Stimulated activated CD8-positive, alpha-beta memory T cell treated with anti-CD3 and anti-CD28 coated beads, Interleukin-12 subunit alpha, Interleukin-12 subunit beta, amount 100 ng/mL, for 4 hours (primary cell): ENCODE results near the gene FGD6.
"Not testable (repeated sequence)": the region's sequence is repeated elsewhere in the genome, so short reads cannot be mapped to it uniquely, and the experiment has no call there.

ENCODE experiments used
- DNase-seq: peaks from one replicate; pipeline ENCODE4 v3.0.0-alpha.2; 2020; ENCODE audit warnings: low read depth

The FGD6 gene

GRCh38 chr12:95178136-95178535, 39.1 kb downstream of the FGD6 start:
- DNase-seq: no peak

GRCh38 chr12:95177201-95177768, 40.0 kb downstream of the FGD6 start:
- DNase-seq: no peak

GRCh38 chr12:95173392-95174251, 43.6 kb downstream of the FGD6 start:
- no peak for DNase-seq

GRCh38 chr12:95169368-95169767, 47.9 kb downstream of the FGD6 start:
- DNase-seq: no peak

GRCh38 chr12:95168746-95169145, 48.5 kb downstream of the FGD6 start:
- no peak for DNase-seq

GRCh38 chr12:95164656-95165055, 52.6 kb downstream of the FGD6 start:
- DNase-seq: no peak

- DNase-seq: no peak
These were observed 58.3 kb downstream of the FGD6 start for GRCh38 chr12:95158919-95159318.

DNA sequence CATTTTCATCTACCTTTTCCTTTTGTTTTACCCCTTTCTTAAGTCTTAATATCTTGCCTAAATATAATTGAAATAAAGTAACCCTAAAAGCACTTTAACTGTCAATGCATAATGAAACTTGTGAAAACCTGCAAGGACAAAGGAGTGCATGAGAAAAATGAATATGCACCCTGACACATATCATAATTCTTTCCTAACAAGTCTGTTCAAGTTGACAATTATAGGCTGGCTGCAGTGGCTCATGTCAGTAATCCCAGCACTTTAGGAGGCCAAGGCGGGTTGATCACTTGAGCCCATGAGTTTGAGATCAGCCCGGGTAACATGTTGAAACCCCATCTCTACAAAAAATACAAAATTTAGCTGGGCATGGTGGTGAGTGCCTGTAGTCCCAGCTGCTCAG, 65.4 kb downstream of the FGD6 start:
- no peak for DNase-seq

GRCh38 chr12:95151406-95151805, 65.9 kb downstream of the FGD6 start:
- no peak for DNase-seq

DNA sequence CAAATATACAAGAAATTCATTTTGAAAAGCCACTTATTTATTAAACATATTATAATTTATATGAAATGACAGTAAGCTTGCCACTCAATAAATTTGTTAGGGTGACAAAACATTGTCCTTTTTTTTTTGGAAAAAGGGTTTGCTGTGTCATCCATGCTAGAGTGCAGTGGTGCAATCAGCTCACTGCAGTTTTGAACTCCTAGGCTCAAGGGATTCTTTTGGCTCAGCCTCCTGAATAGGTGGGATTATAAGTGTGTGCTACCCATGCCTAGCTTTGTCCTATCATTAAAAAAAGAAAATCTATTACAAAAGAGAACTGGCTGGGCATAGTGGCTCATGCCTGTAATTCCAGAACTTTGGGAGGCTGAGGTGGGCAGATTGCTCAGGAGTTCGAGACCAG, 66.8 kb downstream of the FGD6 start:
- DNase-seq: no peak

DNA sequence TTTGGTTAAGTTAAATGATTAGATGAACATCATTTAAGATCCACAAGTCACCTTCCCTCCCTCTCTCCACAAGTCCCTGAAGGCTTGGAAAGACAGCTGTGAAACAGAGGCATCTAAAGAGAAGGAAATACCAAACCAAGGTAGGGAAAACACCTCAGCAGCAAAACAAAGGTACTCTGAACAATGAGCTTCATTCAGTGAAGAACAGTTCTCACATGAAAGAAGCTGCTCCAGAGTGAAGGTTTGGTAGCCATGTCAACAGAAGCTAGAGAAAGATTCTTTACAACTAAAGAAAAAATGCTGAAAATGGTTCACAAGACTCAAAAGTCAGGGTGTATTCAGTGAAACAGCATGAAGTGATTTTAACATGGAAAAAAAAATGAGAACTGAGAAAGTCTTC, 69.4 kb downstream of the FGD6 start:
- DNase-seq: no peak

DNA sequence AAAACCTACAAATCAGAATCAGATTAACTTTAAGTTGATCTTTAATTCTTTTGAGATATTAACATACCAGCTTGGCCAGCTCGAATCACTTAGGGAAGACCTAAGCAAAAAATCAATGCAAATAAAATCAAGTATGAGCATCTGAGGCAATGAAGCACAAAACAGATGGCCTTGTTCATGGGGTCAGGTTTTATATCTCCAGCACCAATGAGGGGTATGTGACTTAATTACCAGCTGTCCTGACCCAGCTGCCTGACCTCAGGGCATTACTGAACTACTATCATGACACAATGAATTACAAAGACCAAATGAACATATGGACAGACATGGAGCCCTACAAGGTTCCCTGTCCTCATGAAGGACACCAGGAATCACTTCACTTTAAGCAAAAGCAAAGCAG, 70.5 kb downstream of the FGD6 start:
- no peak for DNase-seq

DNA sequence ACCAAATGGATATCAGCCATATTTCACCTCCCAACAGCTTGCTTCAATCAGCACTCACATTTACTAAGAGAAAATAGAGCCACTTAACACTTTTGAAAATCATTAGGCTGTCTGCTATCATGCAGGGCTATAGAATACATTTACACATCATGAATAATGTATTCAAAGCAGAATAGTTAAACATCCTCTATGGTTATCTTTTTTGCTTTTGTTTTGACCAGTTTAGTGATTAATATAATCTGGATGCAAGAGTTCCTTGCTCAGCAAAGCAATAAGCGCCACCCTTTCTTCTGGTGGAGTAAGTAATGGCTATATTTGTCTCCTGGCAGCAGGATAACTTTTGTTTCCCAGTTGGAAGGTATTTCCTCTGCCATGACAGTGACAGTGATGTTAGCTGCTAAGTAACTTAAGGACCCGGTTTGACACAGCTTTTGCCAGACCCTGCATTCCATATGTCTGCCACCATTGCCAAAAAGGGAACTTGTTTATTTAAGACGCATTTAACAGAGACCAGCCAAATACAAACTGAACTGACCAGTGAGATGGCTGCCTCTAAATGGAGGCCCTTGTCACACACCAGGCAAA, 73.6 kb downstream of the FGD6 start:
- DNase-seq: no peak

DNA sequence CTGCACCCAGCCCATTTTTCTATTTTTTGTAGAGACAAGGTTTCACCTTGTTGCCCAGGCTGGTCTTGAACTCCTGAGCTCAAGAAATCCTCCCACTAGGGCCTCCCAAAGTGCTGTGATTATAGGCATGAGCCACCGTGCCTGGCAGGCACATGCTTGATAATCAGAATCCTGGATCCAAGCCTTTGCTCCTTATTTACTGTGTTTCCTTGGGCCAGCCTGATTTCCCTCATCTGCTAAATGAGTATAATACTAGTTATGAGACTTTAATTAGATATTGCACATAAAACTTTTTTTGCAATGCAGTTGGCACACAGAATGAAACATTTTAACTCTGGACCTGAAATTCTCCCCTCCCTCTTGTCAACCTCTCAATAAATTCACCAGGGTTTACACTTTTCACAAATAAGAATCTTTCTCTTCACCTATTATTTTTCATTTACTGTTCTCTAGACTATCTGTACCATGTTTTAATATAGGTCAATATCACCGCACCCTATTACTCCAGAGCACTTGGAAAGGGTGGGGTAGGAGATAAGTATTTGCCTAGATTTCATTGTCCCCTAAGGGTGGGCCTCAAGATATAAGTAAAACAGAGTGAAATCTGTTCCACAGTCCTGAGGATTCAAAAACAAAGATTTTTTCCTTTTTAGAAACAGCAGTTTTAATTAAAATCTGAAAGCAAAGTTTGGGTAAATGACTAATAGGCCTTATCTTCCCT, 74.7 kb downstream of the FGD6 start:
- DNase-seq: no peak

DNA sequence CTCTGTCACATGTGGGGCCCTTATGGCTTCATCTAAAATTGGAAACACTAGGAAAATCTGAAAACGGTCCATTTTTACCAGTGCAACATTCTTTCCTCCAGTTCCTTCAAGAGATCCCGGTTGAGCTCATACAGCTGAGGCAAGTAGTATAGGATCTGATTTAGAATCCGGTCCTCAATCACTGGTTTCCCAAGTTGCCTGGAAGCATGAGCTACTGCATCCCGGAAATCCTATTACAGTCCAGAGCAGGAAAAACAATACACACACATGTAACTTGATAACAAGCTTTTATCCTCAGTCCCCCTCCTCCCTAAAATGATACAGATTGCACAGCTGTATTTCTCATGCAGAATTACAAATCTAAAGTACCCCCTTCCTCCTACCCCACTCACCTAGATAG, 76.0 kb downstream of the FGD6 start:
- no peak for DNase-seq

DNA sequence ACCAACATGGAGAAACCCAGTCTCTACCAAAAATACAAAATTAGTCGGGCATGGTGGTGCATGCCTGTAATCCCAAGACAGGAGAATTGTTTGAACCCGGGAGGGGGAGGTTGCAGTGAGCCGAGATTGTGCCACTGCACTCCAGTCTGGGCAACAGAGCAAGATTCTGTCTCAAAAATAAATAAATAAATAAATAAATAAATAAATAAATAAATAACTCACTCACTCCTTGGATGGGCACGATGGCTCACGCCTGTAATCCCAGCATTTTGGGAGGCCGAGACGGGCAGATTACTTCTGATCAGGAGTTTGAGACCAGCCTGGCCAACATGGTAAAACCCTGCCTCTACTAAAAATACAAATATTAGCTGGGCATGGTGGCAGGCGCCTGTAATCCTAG, 79.2 kb downstream of the FGD6 start:
- DNase-seq: not testable (repeated sequence)

GRCh38 chr12:95136598-95136997, 80.7 kb downstream of the FGD6 start:
- DNase-seq: no peak

GRCh38 chr12:95134085-95134484, 83.2 kb downstream of the FGD6 start:
- DNase-seq: no peak

DNA sequence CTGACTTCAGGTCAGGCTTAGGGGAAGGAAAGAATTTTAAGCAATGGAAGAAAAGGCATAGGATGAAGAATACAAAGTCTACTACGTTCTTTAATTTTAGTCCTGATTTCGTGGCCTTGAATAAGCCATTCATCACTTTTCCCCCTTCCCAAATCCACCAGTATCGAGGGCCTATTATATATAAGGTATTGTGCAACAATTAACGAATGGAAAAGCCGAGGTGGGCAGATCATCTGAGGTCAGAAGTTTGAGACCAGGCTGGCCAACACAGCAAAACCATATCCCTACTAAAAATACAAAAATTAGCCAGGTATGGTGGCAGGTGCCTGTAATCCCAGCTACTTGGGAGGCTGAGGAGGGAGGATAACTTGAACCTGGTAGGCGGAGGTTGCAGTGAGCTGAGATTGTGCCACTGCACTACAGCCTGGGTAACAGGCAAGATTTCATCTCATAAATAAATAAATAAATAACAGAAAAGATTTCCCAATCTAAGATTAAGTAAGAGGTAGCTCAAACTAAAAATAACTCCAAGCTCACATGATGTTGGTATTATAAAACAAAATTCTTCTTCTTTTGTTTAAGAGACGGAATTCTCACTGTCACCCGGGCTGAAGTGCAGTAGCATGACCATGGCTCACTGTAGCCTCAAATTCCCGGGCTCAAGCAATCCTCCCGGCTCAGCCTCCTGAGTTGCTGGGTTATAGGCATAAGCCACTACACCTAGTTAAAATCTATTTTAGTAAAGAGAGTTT, 85.5 kb downstream of the FGD6 start:
- DNase-seq: no peak

DNA sequence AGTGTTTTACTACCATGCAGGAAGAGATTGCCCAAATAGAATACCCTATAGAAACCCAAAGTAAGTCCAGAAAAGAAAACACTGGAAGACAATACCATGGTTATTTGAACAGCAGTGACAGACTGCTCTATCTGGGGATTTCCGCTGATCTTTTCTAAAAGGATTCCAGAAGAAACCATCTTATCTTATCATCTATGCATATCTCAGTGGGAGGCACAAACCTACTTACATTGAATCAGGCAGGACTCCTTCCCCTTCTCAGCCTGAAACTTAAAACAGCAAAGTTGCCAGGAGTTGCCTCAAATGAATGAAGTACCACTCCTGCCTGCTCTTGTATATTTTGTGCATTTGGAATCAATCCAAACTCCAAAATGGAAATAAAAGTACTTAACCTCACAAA, 87.2 kb downstream of the FGD6 start:
- no peak for DNase-seq

- DNase-seq: no peak
These were observed 88.2 kb downstream of the FGD6 start for GRCh38 chr12:95129115-95129514.

DNA sequence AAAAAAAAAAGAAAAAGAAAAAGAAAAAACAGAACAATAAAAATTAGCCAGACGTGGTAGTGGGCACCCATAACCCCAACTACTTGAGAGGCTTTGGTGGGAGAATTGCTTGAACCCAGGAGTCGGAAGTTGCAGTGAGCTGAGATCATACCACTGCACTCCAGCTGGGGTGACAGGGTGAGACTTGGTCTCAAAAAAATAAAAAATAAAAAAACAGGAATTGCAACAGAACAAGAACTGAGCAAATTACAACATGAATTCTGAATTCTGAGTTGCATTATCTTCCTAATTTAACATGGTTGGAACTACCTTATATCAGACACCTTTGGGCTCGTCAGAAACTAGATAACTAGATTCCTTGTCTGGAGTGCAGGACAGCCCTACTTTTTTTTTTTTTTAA, 90.5 kb downstream of the FGD6 start:
- no peak for DNase-seq
